PFSK-1 (cell line): ENCODE results near the gene TBC1D8.

Experiments used
- FOXP2 ChIP-seq: optimal IDR thresholded peaks from 2 replicates; pipeline ENCODE3; 2011; ENCODE audit warnings: borderline replicate concordance, control low read depth, inconsistent platforms; ENCODE audit not compliant: insufficient read depth; ENCODE audit errors: extremely low read length, extremely low read depth
- POLR2AphosphoS5 ChIP-seq: IDR thresholded peaks from 2 replicates; pipeline ENCODE4 v1.6.1; 2012; ENCODE audit warnings: low read depth, mild to moderate bottlenecking, control low read depth, low read length, moderate library complexity
- SIN3A ChIP-seq: IDR thresholded peaks from 2 replicates; pipeline ENCODE4 v1.6.1; 2012; ENCODE audit warnings: mild to moderate bottlenecking, low read length, moderate library complexity, borderline replicate concordance; ENCODE audit not compliant: insufficient read depth
- TAF1 ChIP-seq: IDR thresholded peaks from 2 replicates; pipeline ENCODE4 v1.6.1; 2012; ENCODE audit warnings: low read length, control low read depth, borderline replicate concordance; ENCODE audit not compliant: insufficient read depth
- TF ChIP-seq, protein P1 (sequence below), 2 experiments: IDR thresholded peaks; 2 replicates each; pipeline versions ENCODE4 v1.6.1 to v1.8.0; 2011 to 2012; ENCODE audit warnings: low read depth in 2 of 2, low read length in 2 of 2, control low read depth in 1 of 2, inconsistent platforms in 1 of 2, mild to moderate bottlenecking in 1 of 2, moderate library complexity in 1 of 2; ENCODE audit not compliant: insufficient read depth in 1 of 2

TBC1D8 gene

DNA sequence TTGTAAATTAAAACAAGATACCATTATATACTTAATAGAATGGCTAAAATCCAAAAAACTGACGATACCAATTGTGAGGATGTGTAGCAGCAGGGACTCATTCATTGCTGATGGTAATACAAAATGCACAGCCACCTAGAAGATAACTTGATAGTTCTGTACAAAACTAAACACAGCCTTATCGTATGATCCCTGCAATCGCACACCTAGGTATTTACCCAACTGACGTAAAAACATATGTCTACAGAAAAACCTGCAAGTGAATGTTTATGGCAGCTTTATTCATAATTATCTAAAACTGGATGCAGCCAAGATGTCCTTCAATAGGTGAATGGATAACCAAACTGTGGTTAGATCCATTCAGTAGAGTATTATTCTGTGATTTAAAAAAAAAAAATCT lies 45.5 kb downstream of the TBC1D8 start:
- TF ChIP-seq TAF1 (no peak), FOXP2 (no peak), SIN3A (no peak), POLR2AphosphoS5 (no peak)
- TF ChIP-seq, protein P1, sequence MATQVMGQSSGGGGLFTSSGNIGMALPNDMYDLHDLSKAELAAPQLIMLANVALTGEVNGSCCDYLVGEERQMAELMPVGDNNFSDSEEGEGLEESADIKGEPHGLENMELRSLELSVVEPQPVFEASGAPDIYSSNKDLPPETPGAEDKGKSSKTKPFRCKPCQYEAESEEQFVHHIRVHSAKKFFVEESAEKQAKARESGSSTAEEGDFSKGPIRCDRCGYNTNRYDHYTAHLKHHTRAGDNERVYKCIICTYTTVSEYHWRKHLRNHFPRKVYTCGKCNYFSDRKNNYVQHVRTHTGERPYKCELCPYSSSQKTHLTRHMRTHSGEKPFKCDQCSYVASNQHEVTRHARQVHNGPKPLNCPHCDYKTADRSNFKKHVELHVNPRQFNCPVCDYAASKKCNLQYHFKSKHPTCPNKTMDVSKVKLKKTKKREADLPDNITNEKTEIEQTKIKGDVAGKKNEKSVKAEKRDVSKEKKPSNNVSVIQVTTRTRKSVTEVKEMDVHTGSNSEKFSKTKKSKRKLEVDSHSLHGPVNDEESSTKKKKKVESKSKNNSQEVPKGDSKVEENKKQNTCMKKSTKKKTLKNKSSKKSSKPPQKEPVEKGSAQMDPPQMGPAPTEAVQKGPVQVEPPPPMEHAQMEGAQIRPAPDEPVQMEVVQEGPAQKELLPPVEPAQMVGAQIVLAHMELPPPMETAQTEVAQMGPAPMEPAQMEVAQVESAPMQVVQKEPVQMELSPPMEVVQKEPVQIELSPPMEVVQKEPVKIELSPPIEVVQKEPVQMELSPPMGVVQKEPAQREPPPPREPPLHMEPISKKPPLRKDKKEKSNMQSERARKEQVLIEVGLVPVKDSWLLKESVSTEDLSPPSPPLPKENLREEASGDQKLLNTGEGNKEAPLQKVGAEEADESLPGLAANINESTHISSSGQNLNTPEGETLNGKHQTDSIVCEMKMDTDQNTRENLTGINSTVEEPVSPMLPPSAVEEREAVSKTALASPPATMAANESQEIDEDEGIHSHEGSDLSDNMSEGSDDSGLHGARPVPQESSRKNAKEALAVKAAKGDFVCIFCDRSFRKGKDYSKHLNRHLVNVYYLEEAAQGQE (IDR thresholded peaks at IDR 0.05; ENCODE audit: insufficient read depth in 1 of 2, low read depth in 2 of 2, low read length in 2 of 2) = no peak

DNA sequence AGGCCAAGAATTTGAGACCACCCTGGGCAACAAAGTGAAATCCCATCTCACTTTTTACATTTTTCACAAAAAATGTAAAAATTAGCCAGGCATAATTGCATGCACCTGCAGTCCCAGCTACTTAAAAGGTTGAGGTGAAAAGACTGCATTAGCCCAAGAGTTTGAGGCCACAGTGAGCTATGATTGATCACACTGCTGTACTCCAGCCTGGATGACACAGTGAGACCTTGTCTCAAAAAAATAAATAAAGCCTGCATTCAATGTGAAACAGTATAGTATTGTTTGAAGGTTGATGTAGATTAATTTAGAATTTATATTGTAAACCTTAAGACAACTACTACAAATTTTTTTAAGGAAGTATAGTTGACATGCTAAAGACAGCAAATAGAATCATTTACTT lies 53.5 kb downstream of the TBC1D8 start:
- no peak for TF ChIP-seq FOXP2
- TF ChIP-seq, protein P1 (IDR thresholded peaks at IDR 0.05; ENCODE audit: insufficient read depth in 1 of 2, low read depth in 2 of 2, low read length in 2 of 2) = no peak

DNA sequence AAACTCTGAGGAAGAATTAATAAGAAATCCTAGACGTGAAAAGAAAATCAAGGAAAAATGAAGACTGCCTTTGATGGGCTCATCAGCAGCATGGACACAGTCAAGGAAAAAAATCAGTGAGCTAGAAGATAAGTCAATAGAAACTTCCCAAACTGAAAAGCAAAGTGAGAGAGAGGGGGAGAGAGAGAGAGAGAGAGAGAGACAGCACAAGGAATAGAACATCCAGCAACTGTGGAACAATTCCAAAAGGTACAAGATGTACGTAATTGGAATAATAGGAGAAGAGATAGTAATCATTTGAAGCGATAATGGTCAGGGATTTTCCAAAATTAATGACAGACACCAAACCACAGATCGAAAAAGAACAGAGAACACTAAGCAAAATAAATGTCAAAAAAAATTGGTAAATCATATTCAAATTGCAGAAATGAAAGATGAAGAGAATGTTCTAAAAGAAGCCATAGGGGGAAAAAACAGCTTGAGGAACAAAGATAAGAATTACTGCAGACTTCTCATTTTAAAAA lies 54.5 kb downstream of the TBC1D8 start:
- TF ChIP-seq FOXP2 (no peak), TAF1 (no peak), SIN3A (no peak), POLR2AphosphoS5 (no peak)
- TF ChIP-seq, protein P1 (IDR thresholded peaks at IDR 0.05; ENCODE audit: insufficient read depth in 1 of 2, low read depth in 2 of 2, low read length in 2 of 2) = no peak

GRCh38 chr2:101094351-101094750 lies 56.8 kb downstream of the TBC1D8 start:
- TF ChIP-seq FOXP2 = no peak
- no peak for TF ChIP-seq SIN3A
- TF ChIP-seq, protein P1 (IDR thresholded peaks at IDR 0.05; ENCODE audit: insufficient read depth in 1 of 2, low read depth in 2 of 2, low read length in 2 of 2) = no peak
- no peak for TF ChIP-seq TAF1
- TF ChIP-seq POLR2AphosphoS5 = no peak
